Endothelial cell of umbilical vein (primary cell): ENCODE results near the gene LAMTOR4. TPM values are rescaled to one million over a fixed set of nuclear protein-coding genes. Genes with fewer than 3 reads are reported as not detected.
A peak's percentile ranks its signal among the peaks of the same experiment; 100 is the strongest.

Experiments used
- BruUV-seq: library from RNA; stranded (reverse); fragments of 400-500 nt; replicated peaks from 2 replicates; lab custom pipeline; 2021; lab: Mats Ljungman, UMichigan
- CTCF ChIA-PET: fragments of 300-600, 350-600 bp; sonication (Branson Sonifier 250); formaldehyde crosslinking; loops from one replicate; lab custom pipeline; 2021; ENCODE audit warnings: antibody characterized with exemption, inconsistent platforms; lab: Charles Lee
- POLR2A ChIA-PET: fragments of 300-600, 350-600 bp; sonication (Branson Sonifier 250); formaldehyde crosslinking; loops from one replicate; lab custom pipeline; 2021; ENCODE audit warnings: antibody characterized with exemption, inconsistent platforms; lab: Charles Lee
- DNase-seq: peaks from one replicate; pipeline ENCODE4 v3.0.0-alpha.2; 2011; ENCODE audit warnings: low read depth, low spot score
- FAIRE-seq: peaks from 2 replicates; lab custom pipeline; 2011; peaks lifted over from hg19 to GRCh38; lab: Jason Lieb, UNC
- H2AFZ ChIP-seq: 2 replicates; pipeline ENCODE4 v1.6.0; 2012; ENCODE audit warnings: low read depth, low read length, control low read depth, inconsistent platforms
- H3K27ac ChIP-seq: 2 replicates; pipeline ENCODE4 v1.5.1; 2011; ENCODE audit warnings: low read depth, mild to moderate bottlenecking, control low read depth, low read length, moderate library complexity; ENCODE audit not compliant: insufficient read depth
- H3K27me3 ChIP-seq, 2 experiments: 2 replicates each; pipeline versions ENCODE4 v1.6.0 to v1.6.1; 2011; ENCODE audit warnings: low read length in 2 of 2, mixed read lengths in 1 of 2; ENCODE audit not compliant: control insufficient read depth in 2 of 2, insufficient read depth in 2 of 2
- H3K36me3 ChIP-seq, 2 experiments: 2 replicates in 1 of 2; 3 replicates in 1 of 2; pipeline ENCODE4 v1.5.1; 2011; ENCODE audit warnings: low read length in 2 of 2, mild to moderate bottlenecking in 1 of 2, moderate library complexity in 1 of 2; ENCODE audit not compliant: control insufficient read depth in 2 of 2, insufficient read depth in 2 of 2; ENCODE audit errors: extremely low read depth in 1 of 2
- H3K4me1 ChIP-seq: 3 replicates; pipeline ENCODE4 v1.5.1; 2011; ENCODE audit warnings: mild to moderate bottlenecking, low read length; ENCODE audit not compliant: control insufficient read depth, insufficient read depth; ENCODE audit errors: extremely low read depth
- H3K4me2 ChIP-seq: 2 replicates; pipeline ENCODE4 v1.6.1; 2011; ENCODE audit warnings: low read length, control low read depth, mixed read lengths; ENCODE audit not compliant: insufficient read depth
- H3K4me3 ChIP-seq, 3 experiments: fragments of 200-600 bp in 1 of 3; sonication (generic), shearing (Covaris generic) in 1 of 3; replicated peaks in 1 of 3; 2 replicates each; pipeline ENCODE4 v1.5.1; 2011 to 2016; ENCODE audit warnings: control low read depth in 3 of 3, low read length in 3 of 3, mild to moderate bottlenecking in 2 of 3, inconsistent platforms in 1 of 3, low read depth in 1 of 3, moderate library complexity in 1 of 3; ENCODE audit not compliant: insufficient read depth in 1 of 3
- H3K79me2 ChIP-seq: 2 replicates; pipeline ENCODE4 v1.6.0; 2012; ENCODE audit warnings: low read length, inconsistent platforms; ENCODE audit not compliant: control insufficient read depth, insufficient read depth
- H3K9ac ChIP-seq: replicated peaks from 2 replicates; pipeline ENCODE3; 2011; ENCODE audit warnings: low read length, control low read depth; ENCODE audit not compliant: insufficient read depth; ENCODE audit errors: extremely low read depth
- H3K9me1 ChIP-seq: replicated peaks from 3 replicates; pipeline ENCODE4 v1.6.0; 2011; ENCODE audit warnings: mild to moderate bottlenecking, low read length; ENCODE audit not compliant: control insufficient read depth, insufficient read depth; ENCODE audit errors: extremely low read depth
- H3K9me3 ChIP-seq: replicated peaks from 2 replicates; pipeline ENCODE4 v1.5.1; 2012; ENCODE audit warnings: low read length, inconsistent platforms; ENCODE audit not compliant: control insufficient read depth, insufficient read depth
- H4K20me1 ChIP-seq: replicated peaks from 2 replicates; pipeline ENCODE3; 2011; ENCODE audit warnings: mild to moderate bottlenecking, low read length; ENCODE audit not compliant: control insufficient read depth, insufficient read depth; ENCODE audit errors: extremely low read depth
- CTCF ChIP-seq, 2 donors: IDR thresholded peaks; 1 replicate in 1 of 2; 2 replicates in 1 of 2; pipeline ENCODE4 v1.5.1; 2011; ENCODE audit warnings: low read length in 2 of 2, mild to moderate bottlenecking in 2 of 2, moderate library complexity in 2 of 2, control low read depth in 1 of 2, inconsistent platforms in 1 of 2, low read depth in 1 of 2; ENCODE audit not compliant: insufficient read depth in 1 of 2; ENCODE audit errors: extremely low read depth in 1 of 2
- FOS ChIP-seq: IDR thresholded peaks from 2 replicates; pipeline ENCODE4 v1.6.1; 2011; ENCODE audit warnings: mild to moderate bottlenecking, low read length, moderate library complexity, borderline replicate concordance; ENCODE audit not compliant: insufficient read depth
- dilution Hi-C: fragments of 300-500 bp; cut with MboI; formaldehyde crosslinking; loops from one replicate; pipeline ENCODE4 v1.15.0; 2019; ENCODE audit warnings: low sequenced_read_pairs; ENCODE audit not compliant: extremely low pct_ligation_motif_present
- intact Hi-C: fragments of 100-400 bp; cut with micrococcal nuclease; formaldehyde crosslinking; loops from one replicate; pipeline ENCODE4 v1.10.0; 2022
- polyA plus RNA-seq, 4 experiments: library from polyadenylated mRNA; depleted of rRNA in 3 of 4; stranded (reverse) in 3 of 4; unstranded in 1 of 4; fragments of >200 nt; gene quantifications; 2 replicates each; pipeline versions ENCODE4 v1.2.1 to v1.2.3, GENCODE V29; 2011 to 2012; ENCODE audit warnings: missing spikeins in 1 of 4
- total RNA-seq: library from RNA; stranded (reverse); gene quantifications from 2 replicates; pipeline ENCODE4 v1.2.3, GENCODE V29; 2021
- TF ChIP-seq, protein P1 (sequence below): IDR thresholded peaks from 2 replicates; pipeline ENCODE4 v1.6.1; 2011; ENCODE audit not compliant: insufficient read depth, insufficient read length

Gene LAMTOR4
- total and polyA plus RNA-seq, 2 donors (not counting 3 experiments of a cell fraction or from before 2014, with no cell fraction given), result 139 to 520 TPM

DNA sequence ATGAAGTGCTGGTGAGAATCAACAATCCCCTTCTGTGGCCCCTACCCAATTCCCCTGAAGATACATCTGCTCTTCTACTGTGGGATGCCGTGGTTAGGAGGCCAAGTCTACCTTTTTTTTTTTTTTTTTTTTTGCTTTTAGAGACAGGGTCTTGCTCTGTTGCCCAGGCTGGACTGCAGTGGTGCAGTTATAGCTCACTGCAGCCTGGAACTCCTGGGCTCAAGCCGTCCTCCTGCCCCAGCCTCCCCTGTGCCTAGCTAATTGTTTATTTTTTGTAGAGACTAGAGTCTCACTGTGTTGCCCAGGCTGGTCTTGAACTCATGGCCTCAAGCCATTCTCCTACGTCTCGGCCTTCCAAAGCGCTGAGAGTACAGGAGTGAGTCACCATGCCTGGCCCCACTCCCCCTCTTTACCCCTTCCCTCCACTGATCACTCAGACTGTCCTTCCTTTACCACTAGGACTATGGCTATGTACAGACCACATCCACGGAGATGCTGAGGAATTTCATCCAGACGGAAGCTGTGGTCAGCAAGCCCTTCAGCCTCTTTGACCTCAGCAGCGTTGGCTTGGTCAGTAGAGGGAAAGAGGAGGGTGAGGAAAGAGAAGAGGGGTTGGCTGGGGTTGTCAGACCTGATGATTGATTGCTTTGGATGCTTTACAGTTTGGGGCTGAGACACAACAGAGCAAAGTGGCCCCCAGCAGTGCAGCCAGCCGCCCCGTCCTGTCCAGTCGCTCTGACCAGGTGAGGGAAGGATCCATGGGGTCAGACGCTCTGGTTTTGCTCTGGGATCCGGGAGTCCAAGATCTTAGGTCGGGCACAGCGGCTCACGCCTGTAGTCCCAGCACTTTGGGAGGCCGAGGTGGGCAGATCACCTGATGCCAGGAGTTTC, 45.5 kb upstream of the LAMTOR4 start:
- POLR2A ChIA-PET, result interaction anchor here (0.7 kb wide), 1 partner anchor 58 kb away, joined by 4 read pairs; no protein-coding TSS in a partner anchor

More for the DNA sequence above, 45.5 kb upstream of the LAMTOR4 start:
- dilution Hi-C loops (no loop called here), intact Hi-C loops (loop anchor here (10.0 kb wide), 1 partner anchor 1022 kb away; the partner anchor contains the start of gene SERPINE1)
- H3K36me3 ChIP-seq, result peaks cover 13 to 36% of the 10 kb centered on the region in 2 experiments
- H3K79me2 ChIP-seq, result peaks cover 28% of the 10 kb centered on the region
- H2AFZ ChIP-seq, result no peak overlapping the region
- peaks cover 18% of the 10 kb centered on the region for H3K4me1 ChIP-seq
- no TSS peak for BruUV-seq
- TF ChIP-seq, protein P1, sequence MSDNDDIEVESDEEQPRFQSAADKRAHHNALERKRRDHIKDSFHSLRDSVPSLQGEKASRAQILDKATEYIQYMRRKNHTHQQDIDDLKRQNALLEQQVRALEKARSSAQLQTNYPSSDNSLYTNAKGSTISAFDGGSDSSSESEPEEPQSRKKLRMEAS, result no peak
- TF ChIP-seq CTCF (IDR thresholded peaks at IDR 0.05; ENCODE audit: extremely low read depth in 1 of 2, insufficient read depth in 1 of 2, low read depth in 1 of 2, low read length in 2 of 2), result no peak
- TF ChIP-seq FOS, result no peak
- peak overlapping the region; percentile 92 for H3K9ac ChIP-seq
- H4K20me1 ChIP-seq, result no peaks in the 10 kb centered on the region
- CTCF ChIA-PET, result interaction anchor here (0.6 to 2.8 kb wide), 5 partner anchors 10 to 109 kb away, joined by 3 to 18 read pairs (median 3); partner anchors contain the start of gene COPS6
- no peak overlapping the region for H3K4me3 ChIP-seq
- no peaks in the 10 kb centered on the region for H3K9me3 ChIP-seq
- no peaks in the 10 kb centered on the region for H3K9me1 ChIP-seq
- DNase-seq (no peak), FAIRE-seq (no peak)
- H3K4me2 ChIP-seq, result peak overlapping the region; percentile 61
- no peaks in the 10 kb centered on the region for H3K27me3 ChIP-seq
- no peak overlapping the region for H3K27ac ChIP-seq
